Neural progenitor cell (in vitro differentiated cells): ENCODE results near the gene LMX1B. TPM values are rescaled to one million over a fixed set of nuclear protein-coding genes. Genes with fewer than 3 reads are reported as not detected.
"Not testable (repeated sequence)": the region's sequence is repeated elsewhere in the genome, so short reads cannot be mapped to it uniquely, and the experiment has no call there.

Experiments used
- DNase-seq: peaks from one replicate; pipeline ENCODE4 v3.0.0-alpha.2; 2016; ENCODE audit warnings: low spot score
- H2AFZ ChIP-seq: fragments of 200-600 bp; sonication (generic); replicated peaks from 2 replicates; pipeline ENCODE4 v1.6.1; 2016; ENCODE audit warnings: antibody characterized with exemption
- H3F3A ChIP-seq: fragments of 200-600 bp; sonication (generic); 2 replicates; pipeline ENCODE4 v1.6.1; 2016; ENCODE audit warnings: antibody characterized with exemption, low read depth
- H3K27ac ChIP-seq: fragments of 200-600 bp; sonication (generic); 2 replicates; pipeline ENCODE4 v1.5.1; 2016; ENCODE audit warnings: mild to moderate bottlenecking
- H3K27me3 ChIP-seq: fragments of 200-600 bp; sonication (generic); 2 replicates; pipeline ENCODE4 v1.6.1; 2016; ENCODE audit warnings: mild to moderate bottlenecking, moderate library complexity
- H3K36me3 ChIP-seq: fragments of 200-600 bp; sonication (generic); 2 replicates; pipeline ENCODE4 v1.5.1; 2016
- H3K4me1 ChIP-seq: fragments of 200-600 bp; sonication (generic); 2 replicates; pipeline ENCODE4 v1.6.1; 2016; ENCODE audit warnings: mixed run types
- H3K4me2 ChIP-seq: fragments of 200-600 bp; sonication (generic); 2 replicates; pipeline ENCODE4 v1.6.1; 2016
- H3K4me3 ChIP-seq: fragments of 200-600 bp; sonication (generic); 2 replicates; pipeline ENCODE4 v1.5.1; 2016
- H3K79me2 ChIP-seq: fragments of 200-600 bp; sonication (generic); 2 replicates; pipeline ENCODE4 v1.6.1; 2016; ENCODE audit warnings: low read depth
- H3K9ac ChIP-seq: fragments of 200-600 bp; sonication (generic); 2 replicates; pipeline ENCODE4 v1.6.1; 2016
- H3K9me3 ChIP-seq: fragments of 200-600 bp; sonication (generic); 2 replicates; pipeline ENCODE4 v1.5.1; 2016; ENCODE audit warnings: low read depth
- H4K20me1 ChIP-seq: fragments of 200-600 bp; sonication (generic); 2 replicates; pipeline ENCODE4 v1.6.1; 2016; ENCODE audit warnings: low read depth
- H3K27ac Mint-ChIP-seq: 3 replicates; pipeline ENCODE4 v1.8.0; 2021; ENCODE audit warnings: mixed read lengths
- H3K27me3 Mint-ChIP-seq: 2 replicates; pipeline ENCODE4 v1.8.0; 2022; ENCODE audit warnings: low read depth, mild to moderate bottlenecking, inconsistent platforms, moderate library complexity, mixed read lengths; ENCODE audit not compliant: insufficient read depth
- H3K36me3 Mint-ChIP-seq: 3 replicates; pipeline ENCODE4 v1.8.0; 2021; ENCODE audit warnings: mixed read lengths
- H3K4me1 Mint-ChIP-seq: 3 replicates; pipeline ENCODE4 v1.8.0; 2021; ENCODE audit warnings: mixed read lengths
- H3K4me3 Mint-ChIP-seq: 3 replicates; pipeline ENCODE4 v1.8.0; 2021; ENCODE audit warnings: mild to moderate bottlenecking, moderate library complexity, mixed read lengths
- H3K9me3 Mint-ChIP-seq: 3 replicates; pipeline ENCODE4 v1.8.0; 2020; ENCODE audit warnings: mixed read lengths
- CTCF ChIP-seq: fragments of 200-600 bp; sonication (generic); IDR thresholded peaks from 2 replicates; pipeline ENCODE4 v1.5.1; 2017; ENCODE audit warnings: antibody characterized with exemption, mild to moderate bottlenecking
- EZH2 ChIP-seq: fragments of 200-600 bp; sonication (generic); IDR thresholded peaks from 2 replicates; pipeline ENCODE4 v1.6.1; 2017; ENCODE audit warnings: antibody characterized with exemption, mild to moderate bottlenecking, moderate library complexity
- EZH2phosphoT487 ChIP-seq: fragments of 200-600 bp; sonication (generic); IDR thresholded peaks from 2 replicates; pipeline ENCODE4 v1.6.1; 2017; ENCODE audit warnings: antibody characterized with exemption
- total RNA-seq: library from RNA; depleted of rRNA; stranded (reverse); fragments of >200 nt; gene quantifications from 2 replicates; pipeline ENCODE4 v1.2.3, GENCODE V29; 2015; ENCODE audit warnings: low replicate concordance

LMX1B gene
- total RNA-seq, 1 donor from 2014 or later = 0.19 TPM

- Histone ChIP-seq H3K27ac (no peak overlapping the region), H3F3A (no peaks in the 10 kb centered on the region), H3K27me3 (peaks cover 52% of the 10 kb centered on the region), H3K36me3 (no peaks in the 10 kb centered on the region), H3K9me3 (no peaks in the 10 kb centered on the region), H3K4me1 (no peaks in the 10 kb centered on the region), H3K4me3 (no peak overlapping the region), H3K79me2 (no peaks in the 10 kb centered on the region), H2AFZ (no peak overlapping the region), H3K9ac (no peak overlapping the region), H3K4me2 (no peak overlapping the region), H4K20me1 (peaks cover 3% of the 10 kb centered on the region)
- Mint-ChIP-seq H3K9me3 (peaks cover 2% of the 10 kb centered on the region), H3K4me3 (no peak overlapping the region), H3K27ac (no peak overlapping the region), H3K36me3 (no peaks in the 10 kb centered on the region), H3K27me3 (peaks cover 11% of the 10 kb centered on the region), H3K4me1 (no peaks in the 10 kb centered on the region)
- TF ChIP-seq CTCF (no peak), EZH2phosphoT487 (no peak), EZH2 (no peak)
- no peak for DNase-seq
Observed at GRCh38 chr9:126565336-126566128, 48.2 kb upstream of the LMX1B start.

- Histone ChIP-seq H3F3A (no peaks in the 10 kb centered on the region), H3K4me3 (no peak overlapping the region), H3K9me3 (no peaks in the 10 kb centered on the region), H3K36me3 (no peaks in the 10 kb centered on the region), H3K9ac (no peak overlapping the region), H4K20me1 (peaks cover 3% of the 10 kb centered on the region), H3K79me2 (no peaks in the 10 kb centered on the region), H3K27ac (no peak overlapping the region), H3K27me3 (peaks cover 21% of the 10 kb centered on the region), H3K4me1 (no peaks in the 10 kb centered on the region), H3K4me2 (no peak overlapping the region), H2AFZ (no peak overlapping the region)
- no peak overlapping the region for H3K4me3 Mint-ChIP-seq
- H3K4me1 Mint-ChIP-seq = no peaks in the 10 kb centered on the region
- H3K27ac Mint-ChIP-seq = no peak overlapping the region
- peaks cover 5% of the 10 kb centered on the region for H3K27me3 Mint-ChIP-seq
- H3K36me3 Mint-ChIP-seq = no peaks in the 10 kb centered on the region
- TF ChIP-seq EZH2phosphoT487 = no peak
- TF ChIP-seq EZH2 = no peak
- TF ChIP-seq CTCF = no peak
- peaks cover 11% of the 10 kb centered on the region for H3K9me3 Mint-ChIP-seq
- DNase-seq = no peak
Observed at GRCh38 chr9:126569036-126569435, 44.7 kb upstream of the LMX1B start.

GRCh38 chr9:126578029-126578428 lies 35.7 kb upstream of the LMX1B start:
- no peaks in the 10 kb centered on the region for H3K27me3 ChIP-seq
- DNase-seq = no peak
- H3K4me2 ChIP-seq = no peak overlapping the region
- H4K20me1 ChIP-seq = no peaks in the 10 kb centered on the region
- H3K27ac ChIP-seq = no peak overlapping the region
- Mint-ChIP-seq H3K27ac (no peak overlapping the region), H3K9me3 (no peaks in the 10 kb centered on the region), H3K27me3 (no peaks in the 10 kb centered on the region), H3K4me3 (no peak overlapping the region), H3K36me3 (no peaks in the 10 kb centered on the region), H3K4me1 (no peaks in the 10 kb centered on the region)
- no peak overlapping the region for H2AFZ ChIP-seq
- no peaks in the 10 kb centered on the region for H3K79me2 ChIP-seq
- no peaks in the 10 kb centered on the region for H3K4me1 ChIP-seq
- H3K9ac ChIP-seq = no peak overlapping the region
- H3K36me3 ChIP-seq = no peaks in the 10 kb centered on the region
- no peak overlapping the region for H3K4me3 ChIP-seq
- no peaks in the 10 kb centered on the region for H3F3A ChIP-seq
- TF ChIP-seq EZH2 = no peak
- no peak for TF ChIP-seq CTCF
- no peak for TF ChIP-seq EZH2phosphoT487
- H3K9me3 ChIP-seq = no peaks in the 10 kb centered on the region

- H3K4me3 Mint-ChIP-seq, H3K4me3 ChIP-seq, H3K9me3 ChIP-seq, H2AFZ ChIP-seq, H3K4me2 ChIP-seq, H3K9me3 Mint-ChIP-seq, H3K36me3 Mint-ChIP-seq, H4K20me1 ChIP-seq, H3K27ac ChIP-seq, H3K27ac Mint-ChIP-seq, H3K9ac ChIP-seq, DNase-seq, H3K79me2 ChIP-seq, H3K36me3 ChIP-seq, H3K4me1 Mint-ChIP-seq, H3F3A ChIP-seq, H3K27me3 ChIP-seq, H3K27me3 Mint-ChIP-seq, H3K4me1 ChIP-seq: not testable (repeated sequence)
Observed at GRCh38 chr9:126580319-126580718, 33.4 kb upstream of the LMX1B start.
